Measurements from ENCODE around the gene SVEP1.
A peak's percentile ranks its signal among the peaks of the same experiment; 100 is the strongest.

SVEP1 gene

GRCh38 chr9:110344821-110345220 is 234.7 kb downstream of the SVEP1 start:
- no peak overlapping the region for H3K4me3 ChIP-seq (ENCODE audit: low read length)
- DNase-seq (ENCODE audit: low read depth) = no peak
- TF ChIP-seq CTCF (IDR thresholded peaks at IDR 0.05; ENCODE audit: insufficient read depth, low read depth, low read length, missing control alignments) = no peak

- no peak for TF ChIP-seq CTCF (IDR thresholded peaks at IDR 0.05; ENCODE audit: insufficient read depth, low read depth, low read length, missing control alignments)
- H3K4me3 ChIP-seq (ENCODE audit: low read length) = no peak overlapping the region
- DNase-seq (ENCODE audit: low read depth) = no peak
Measured at GRCh38 chr9:110343551-110343950, 236.0 kb downstream of the SVEP1 start.

- TF ChIP-seq CTCF (IDR thresholded peaks at IDR 0.05; ENCODE audit: insufficient read depth, low read depth, low read length, missing control alignments) = peak; percentile 55
- DNase-seq (ENCODE audit: low read depth) = peak; percentile 26
- H3K4me3 ChIP-seq (ENCODE audit: low read length) = no peak overlapping the region
Measured at GRCh38 chr9:110340306-110340705, 239.2 kb downstream of the SVEP1 start.

GRCh38 chr9:110338143-110338542 is 241.4 kb downstream of the SVEP1 start:
- no peak for DNase-seq (ENCODE audit: low read depth)

GRCh38 chr9:110337727-110338126 is 241.8 kb downstream of the SVEP1 start, which contains the start of gene TXNDC8:
Gene TXNDC8 (minus strand): TSS chr9:110337863.
- DNase-seq (ENCODE audit: low read depth) = no peak
- no peak for TF ChIP-seq CTCF (IDR thresholded peaks at IDR 0.05; ENCODE audit: insufficient read depth, low read depth, low read length, missing control alignments)
- H3K4me3 ChIP-seq (ENCODE audit: low read length) = no peak within 1 kb of the TSS

More at GRCh38 chr9:110338143-110338542, 241.4 kb downstream of the SVEP1 start:
- TF ChIP-seq CTCF (IDR thresholded peaks at IDR 0.05; ENCODE audit: insufficient read depth, low read depth, low read length, missing control alignments) = no peak
- H3K4me3 ChIP-seq (ENCODE audit: low read length) = no peak overlapping the region

- H3K4me3 ChIP-seq (ENCODE audit: low read length) = no peak overlapping the region
- TF ChIP-seq CTCF (IDR thresholded peaks at IDR 0.05; ENCODE audit: insufficient read depth, low read depth, low read length, missing control alignments) = no peak
- DNase-seq (ENCODE audit: low read depth) = no peak
Measured at GRCh38 chr9:110336363-110336762, 243.2 kb downstream of the SVEP1 start.

GRCh38 chr9:110334871-110335270 is 244.7 kb downstream of the SVEP1 start:
- H3K4me3 ChIP-seq (ENCODE audit: low read length) = no peak overlapping the region
- DNase-seq (ENCODE audit: low read depth) = no peak
- no peak for TF ChIP-seq CTCF (IDR thresholded peaks at IDR 0.05; ENCODE audit: insufficient read depth, low read depth, low read length, missing control alignments)
